GM12864 (cell line): ENCODE results near the gene BTBD9.

ENCODE experiments used
- DNase-seq: peaks from one replicate; pipeline ENCODE4 v3.0.0-alpha.2; 2011; ENCODE audit warnings: low read depth
- H3K4me3 ChIP-seq: 2 replicates; pipeline ENCODE4 v1.5.1; 2011; ENCODE audit warnings: mild to moderate bottlenecking, low read depth, low read length, control low read depth
- CTCF ChIP-seq: IDR thresholded peaks from 2 replicates; pipeline ENCODE4 v1.5.1; 2011; ENCODE audit warnings: low read depth, mild to moderate bottlenecking, moderate library complexity, low read length, control low read depth, inconsistent platforms; ENCODE audit errors: missing control alignments

BTBD9 gene

GRCh38 chr6:38273325-38273724 is 366.4 kb downstream of the BTBD9 start:
- no peak for DNase-seq
- no peak overlapping the region for H3K4me3 ChIP-seq
- TF ChIP-seq CTCF, result no peak

GRCh38 chr6:38272222-38272621 is 367.5 kb downstream of the BTBD9 start:
- no peak for DNase-seq
- H3K4me3 ChIP-seq, result no peak overlapping the region
- no peak for TF ChIP-seq CTCF

GRCh38 chr6:38271081-38271480 is 368.6 kb downstream of the BTBD9 start:
- H3K4me3 ChIP-seq, result no peak overlapping the region
- no peak for DNase-seq
- TF ChIP-seq CTCF, result no peak

- no peak overlapping the region for H3K4me3 ChIP-seq
- DNase-seq, result no peak
- TF ChIP-seq CTCF, result no peak
Measured at GRCh38 chr6:38270367-38270766, 369.4 kb downstream of the BTBD9 start.

- no peak overlapping the region for H3K4me3 ChIP-seq
Measured at GRCh38 chr6:38269461-38270172, 370.1 kb downstream of the BTBD9 start.

GRCh38 chr6:38268342-38268741 is 371.4 kb downstream of the BTBD9 start:
- no peak for TF ChIP-seq CTCF
- H3K4me3 ChIP-seq, result no peak overlapping the region
- no peak for DNase-seq

More at GRCh38 chr6:38269461-38270172, 370.1 kb downstream of the BTBD9 start:
- no peak for DNase-seq
- TF ChIP-seq CTCF, result no peak

- no peak for DNase-seq
- no peak for TF ChIP-seq CTCF
- H3K4me3 ChIP-seq, result no peak overlapping the region
Measured at GRCh38 chr6:38266921-38267354, 372.8 kb downstream of the BTBD9 start.
